Right lobe of liver (tissue), 4 donors: Measurements from ENCODE around the gene TMOD1.

Experiments used
- POLR2A ChIP-seq: fragments of 450-650 bp; IDR thresholded peaks from one replicate; pipeline ENCODE4 v1.6.1; 2017; ENCODE audit warnings: antibody characterized with exemption, mild to moderate bottlenecking
- TF ChIP-seq, protein P1 (sequence below), 4 donors: fragments of 200-600 bp in 3 of 4; fragments of 450-650 bp in 1 of 4; IDR thresholded peaks; one replicate each; pipeline versions ENCODE4 v1.5.1 to v1.8.0; 2016 to 2022; ENCODE audit warnings: antibody characterized with exemption in 4 of 4, mild to moderate bottlenecking in 2 of 4
- donor health status: DM: no; HTN: no; CAD: no.
- donor health status: DM: no; HTN: no; CAD: no.
- donor health status: DM: no; HTN: yes; CAD: no.

DNA sequence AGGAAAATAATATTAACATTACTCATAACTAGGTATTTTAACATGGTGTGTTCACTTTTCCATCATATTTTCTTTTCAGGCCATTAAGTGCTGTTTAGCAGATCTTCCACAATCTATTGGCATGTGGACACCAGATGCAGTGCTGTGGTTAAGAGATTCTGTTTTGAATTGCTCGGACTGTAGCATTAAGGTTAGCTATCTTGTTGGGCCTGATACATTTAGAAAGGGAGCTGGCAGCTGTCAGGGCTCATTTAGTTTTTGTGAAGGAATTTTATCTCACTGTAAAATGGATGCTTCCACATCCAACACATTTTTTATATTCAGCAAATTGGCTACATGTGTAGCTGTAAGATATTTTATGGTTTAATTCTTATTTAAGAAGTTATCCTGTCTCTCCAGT is 20.7 kb upstream of the TMOD1 start:
- TF ChIP-seq, protein P1, sequence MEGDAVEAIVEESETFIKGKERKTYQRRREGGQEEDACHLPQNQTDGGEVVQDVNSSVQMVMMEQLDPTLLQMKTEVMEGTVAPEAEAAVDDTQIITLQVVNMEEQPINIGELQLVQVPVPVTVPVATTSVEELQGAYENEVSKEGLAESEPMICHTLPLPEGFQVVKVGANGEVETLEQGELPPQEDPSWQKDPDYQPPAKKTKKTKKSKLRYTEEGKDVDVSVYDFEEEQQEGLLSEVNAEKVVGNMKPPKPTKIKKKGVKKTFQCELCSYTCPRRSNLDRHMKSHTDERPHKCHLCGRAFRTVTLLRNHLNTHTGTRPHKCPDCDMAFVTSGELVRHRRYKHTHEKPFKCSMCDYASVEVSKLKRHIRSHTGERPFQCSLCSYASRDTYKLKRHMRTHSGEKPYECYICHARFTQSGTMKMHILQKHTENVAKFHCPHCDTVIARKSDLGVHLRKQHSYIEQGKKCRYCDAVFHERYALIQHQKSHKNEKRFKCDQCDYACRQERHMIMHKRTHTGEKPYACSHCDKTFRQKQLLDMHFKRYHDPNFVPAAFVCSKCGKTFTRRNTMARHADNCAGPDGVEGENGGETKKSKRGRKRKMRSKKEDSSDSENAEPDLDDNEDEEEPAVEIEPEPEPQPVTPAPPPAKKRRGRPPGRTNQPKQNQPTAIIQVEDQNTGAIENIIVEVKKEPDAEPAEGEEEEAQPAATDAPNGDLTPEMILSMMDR (IDR thresholded peaks at IDR 0.05): no peak
- TF ChIP-seq POLR2A: no peak
